Upper lobe of left lung (tissue), 6 donors: ENCODE measurements around the gene SLC2A2. TPM values are rescaled to one million over a fixed set of nuclear protein-coding genes. Genes with fewer than 3 reads are reported as not detected.

ENCODE experiments used
- ATAC-seq, 2 donors: fragments of 200-7000 bp; cut with Tn5 transposase; one replicate each; pipeline ENCODE4 v1.9.1; 2022; ENCODE audit warnings: mild to moderate bottlenecking in 2 of 2, moderate library complexity in 2 of 2; ENCODE audit not compliant: low FRiP score in 2 of 2
- DNase-seq, 2 donors: peaks; one replicate each; pipeline ENCODE4 v3.0.0-alpha.2; 2019 to 2020
- H3K27ac ChIP-seq, 4 donors: fragments of 200-600 bp; sonication (generic); one replicate each; pipeline ENCODE4 v1.5.1; 2016 to 2019
- H3K27me3 ChIP-seq, 4 donors: fragments of 200-600 bp; sonication (generic); one replicate each; pipeline ENCODE4 v1.5.1; 2017 to 2019
- H3K36me3 ChIP-seq, 4 donors: fragments of 200-600 bp; sonication (generic); one replicate each; pipeline ENCODE4 v1.5.1; 2016 to 2019
- H3K4me1 ChIP-seq, 4 donors: fragments of 200-600 bp; sonication (generic); one replicate each; pipeline ENCODE4 v1.5.1; 2018 to 2019
- H3K4me3 ChIP-seq, 4 donors: fragments of 200-600 bp; sonication (generic); one replicate each; pipeline ENCODE4 v1.5.1; 2017 to 2019; ENCODE audit warnings: mild to moderate bottlenecking in 2 of 4, moderate library complexity in 1 of 4
- H3K9me3 ChIP-seq, 4 donors: fragments of 200-600 bp; sonication (generic); one replicate each; pipeline ENCODE4 v1.5.1; 2018 to 2019
- CTCF ChIP-seq, 6 experiments: fragments of 450-650 bp in 4 of 6; fragments of 200-600 bp in 2 of 6; sonication (generic) in 2 of 6; IDR thresholded peaks; one replicate each; pipeline ENCODE4 v1.5.1; 2016 to 2019; ENCODE audit warnings: antibody characterized with exemption in 6 of 6
- EP300 ChIP-seq, 4 donors: sonication (generic); formaldehyde crosslinking; IDR thresholded peaks; one replicate each; pipeline ENCODE4 v1.5.1; 2017; ENCODE audit warnings: antibody characterized with exemption in 4 of 4, control low read depth in 2 of 4
- POLR2A ChIP-seq, 4 donors: fragments of 450-650 bp; IDR thresholded peaks; one replicate each; pipeline ENCODE4 v1.5.1; 2016 to 2017; ENCODE audit warnings: antibody characterized with exemption in 4 of 4, mild to moderate bottlenecking in 2 of 4
- POLR2AphosphoS5 ChIP-seq, 2 donors: sonication (generic); formaldehyde crosslinking; IDR thresholded peaks; one replicate each; pipeline ENCODE4 v1.5.1; 2017; ENCODE audit warnings: antibody characterized with exemption in 2 of 2
- WGBS, 2 donors: methylation state at CpG; one replicate each; pipeline ENCODE4 v1.1.5; 2017 to 2018; 5-methylcytosine and 5-hydroxymethylcytosine counted together
- total RNA-seq, 6 donors: library from RNA; depleted of rRNA in 4 of 6; stranded (reverse); fragments of >200 nt in 4 of 6; gene quantifications; one replicate each; pipeline versions ENCODE4 v1.1.0 to v1.2.1, GENCODE V29; 2016 to 2021
- donor health status: DM: no; HTN: no; CAD: no; lungs with moderate emphysema.
- donor health status: DM: no; HTN: yes; CAD: no; lungs with severe emphysema.

Gene SLC2A2
- total RNA-seq, 6 donors from 2014 or later, result 0.06 to 0.13 TPM; not detected in 4

DNA sequence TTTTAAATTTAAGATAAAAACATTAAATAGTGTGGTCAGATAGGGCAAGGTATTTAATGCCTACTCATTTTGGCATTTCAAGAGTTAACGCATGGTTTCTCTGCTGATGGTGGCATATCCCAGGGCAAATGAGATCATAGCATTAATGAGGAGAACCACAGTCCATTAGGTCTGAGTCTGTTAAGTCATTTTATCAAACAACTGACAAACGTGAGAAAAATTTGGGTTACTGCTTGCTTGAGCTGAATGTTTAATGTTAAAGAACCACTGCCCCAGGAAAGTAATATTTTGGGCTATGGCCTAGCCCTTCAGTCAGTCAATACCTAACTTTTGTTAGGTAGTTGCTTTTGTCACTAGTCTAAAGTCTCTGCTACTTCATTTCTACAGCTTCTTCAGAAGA, 37.9 kb upstream of the SLC2A2 start:
- 80 to 83% methylated on average over 2 of the region's 2 CpGs for WGBS, 2 donors
- Histone ChIP-seq H3K4me1 (peaks cover 0 to 5% (median 2%) of the 10 kb centered on the region in 4 donors), H3K27me3 (no peaks in the 10 kb centered on the region), H3K36me3 (peaks cover 0 to 6% (median 0%) of the 10 kb centered on the region in 4 donors), H3K9me3 (no peaks in the 10 kb centered on the region), H3K27ac (no peak overlapping the region), H3K4me3 (no peak overlapping the region)
- ATAC-seq (no peak), DNase-seq (no peak)
- no peak for TF ChIP-seq CTCF (IDR thresholded peaks at IDR 0.05)
- no peak for TF ChIP-seq POLR2AphosphoS5 (IDR thresholded peaks at IDR 0.05)
- no peak for TF ChIP-seq POLR2A (IDR thresholded peaks at IDR 0.05)
- no peak for TF ChIP-seq EP300 (IDR thresholded peaks at IDR 0.05)

GRCh38 chr3:171061749-171062148, 35.2 kb upstream of the SLC2A2 start:
- no peaks in the 10 kb centered on the region for H3K4me1 ChIP-seq
- no peak for TF ChIP-seq POLR2AphosphoS5 (IDR thresholded peaks at IDR 0.05)
- no peak for TF ChIP-seq EP300 (IDR thresholded peaks at IDR 0.05)
- TF ChIP-seq POLR2A (IDR thresholded peaks at IDR 0.05), result no peak
- no peak for TF ChIP-seq CTCF (IDR thresholded peaks at IDR 0.05)
- no peaks in the 10 kb centered on the region for H3K9me3 ChIP-seq
- no peak overlapping the region for H3K27ac ChIP-seq
- no peaks in the 10 kb centered on the region for H3K27me3 ChIP-seq
- DNase-seq (no peak), ATAC-seq (no peak)
- 96 to 97% methylated on average over 1 of the region's 1 CpG for WGBS, 2 donors
- peaks cover 0 to 6% (median 0%) of the 10 kb centered on the region in 4 donors for H3K36me3 ChIP-seq
- no peak overlapping the region for H3K4me3 ChIP-seq

DNA sequence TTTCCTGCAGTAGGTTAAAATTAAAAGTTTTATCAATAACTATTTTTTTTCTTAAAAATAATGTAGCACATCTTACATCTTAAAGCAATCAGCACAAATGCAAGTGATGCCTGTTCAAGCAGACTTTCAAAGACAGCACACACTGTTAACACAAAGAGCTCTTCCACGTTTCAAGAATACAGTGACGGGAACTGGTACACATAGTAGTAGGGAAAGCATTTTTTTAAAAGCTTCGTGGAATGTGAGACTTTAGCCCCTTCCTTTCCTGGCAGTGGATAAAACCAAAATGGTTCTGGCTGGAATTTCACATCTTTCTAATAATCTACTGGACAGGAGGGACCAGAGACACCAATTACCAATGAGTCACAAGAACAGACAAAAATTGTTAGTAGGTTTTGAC, 33.5 kb upstream of the SLC2A2 start:
- Histone ChIP-seq H3K36me3 (peaks cover 0 to 1% (median 0%) of the 10 kb centered on the region in 4 donors), H3K4me1 (no peaks in the 10 kb centered on the region), H3K9me3 (no peaks in the 10 kb centered on the region), H3K27me3 (no peaks in the 10 kb centered on the region), H3K4me3 (no peak overlapping the region), H3K27ac (no peak overlapping the region)
- 76 to 79% methylated on average over 3 of the region's 3 CpGs for WGBS, 2 donors
- DNase-seq (no peak), ATAC-seq (no peak)
- TF ChIP-seq POLR2AphosphoS5 (IDR thresholded peaks at IDR 0.05) (no peak), CTCF (IDR thresholded peaks at IDR 0.05) (no peak), POLR2A (IDR thresholded peaks at IDR 0.05) (no peak)

GRCh38 chr3:171058873-171059603, 32.5 kb upstream of the SLC2A2 start:
- no peak for TF ChIP-seq POLR2A (IDR thresholded peaks at IDR 0.05)
- TF ChIP-seq EP300 (IDR thresholded peaks at IDR 0.05), result no peak
- TF ChIP-seq POLR2AphosphoS5 (IDR thresholded peaks at IDR 0.05), result no peak
- TF ChIP-seq CTCF (IDR thresholded peaks at IDR 0.05), result no peak
- Histone ChIP-seq H3K27ac (no peak overlapping the region), H3K4me1 (no peaks in the 10 kb centered on the region), H3K27me3 (no peaks in the 10 kb centered on the region), H3K4me3 (no peak overlapping the region), H3K9me3 (no peaks in the 10 kb centered on the region), H3K36me3 (no peaks in the 10 kb centered on the region)
- ATAC-seq (no peak), DNase-seq (no peak)

- DNase-seq (no peak), ATAC-seq (peak in 1 of 2 donors; percentile 38)
- Histone ChIP-seq H3K9me3 (no peaks in the 10 kb centered on the region), H3K27me3 (no peaks in the 10 kb centered on the region), H3K4me1 (no peaks in the 10 kb centered on the region), H3K36me3 (no peaks in the 10 kb centered on the region), H3K4me3 (no peak overlapping the region), H3K27ac (no peak overlapping the region)
- TF ChIP-seq EP300 (IDR thresholded peaks at IDR 0.05) (no peak), CTCF (IDR thresholded peaks at IDR 0.05) (no peak), POLR2AphosphoS5 (IDR thresholded peaks at IDR 0.05) (no peak), POLR2A (IDR thresholded peaks at IDR 0.05) (no peak)
- 84 to 87% methylated on average over 1 of the region's 1 CpG for WGBS, 2 donors
Measured at GRCh38 chr3:171058058-171058457, 31.5 kb upstream of the SLC2A2 start.
